Adrenal gland (tissue), 12 donors: Measurements from ENCODE around the gene RARRES1. TPM values are rescaled to one million over a fixed set of nuclear protein-coding genes. Genes with fewer than 3 reads are reported as not detected.

Experiments
- DNase-seq, 7 donors: peaks; one replicate each; pipeline ENCODE4 v3.0.0-alpha.2; 2019 to 2020
- H3K27ac ChIP-seq, 5 donors: fragments of 200-600 bp; sonication (generic) in 4 of 5; 1 replicate in 3 of 5; 2 replicates in 2 of 5; pipeline versions ENCODE4 v1.5.1 to v1.8.0; 2016 to 2020; ENCODE audit warnings: mild to moderate bottlenecking in 1 of 5
- H3K27me3 ChIP-seq: fragments of 200-600 bp; 2 replicates; pipeline ENCODE4 v1.8.0; 2021
- H3K36me3 ChIP-seq, 2 donors: fragments of 200-600 bp; replicated peaks in 1 of 2; 1 replicate in 1 of 2; 2 replicates in 1 of 2; pipeline versions ENCODE4 v1.5.1 to v1.8.0; 2018 to 2022
- H3K4me1 ChIP-seq, 2 donors: fragments of 200-600 bp; replicated peaks in 1 of 2; 1 replicate in 1 of 2; 2 replicates in 1 of 2; pipeline versions ENCODE4 v1.5.1 to v1.8.0; 2018 to 2021
- H3K4me3 ChIP-seq, 4 donors: fragments of 200-600 bp; sonication (generic) in 3 of 4; one replicate each; pipeline ENCODE4 v1.5.1; 2016 to 2018
- H3K9me3 ChIP-seq, 3 donors: fragments of 200-600 bp; sonication (generic) in 1 of 3; replicated peaks in 1 of 3; 1 replicate in 2 of 3; 2 replicates in 1 of 3; pipeline versions ENCODE4 v1.5.1 to v1.8.0; 2016 to 2021
- CTCF ChIP-seq, 6 experiments: fragments of 450-650 bp in 4 of 6; fragments of 200-600 bp in 2 of 6; sonication (generic) in 1 of 6; IDR thresholded peaks; 1 replicate in 5 of 6; 2 replicates in 1 of 6; pipeline versions ENCODE4 v1.5.1 to v1.8.0; 2016 to 2021; ENCODE audit warnings: antibody characterized with exemption in 6 of 6, mild to moderate bottlenecking in 2 of 6, moderate library complexity in 1 of 6
- POLR2A ChIP-seq, 2 donors: fragments of 450-650 bp; IDR thresholded peaks; one replicate each; pipeline ENCODE4 v1.6.1; 2017; ENCODE audit warnings: antibody characterized with exemption in 2 of 2, mild to moderate bottlenecking in 2 of 2, moderate library complexity in 1 of 2
- WGBS, 4 donors: extraction: QIAGEN DNeasy Blood & Tissue Kit in 2 of 4; methylation state at CpG; one replicate each; pipeline versions ENCODE4 v1.1.5 to v1.1.7; 2013 to 2017; 5-methylcytosine and 5-hydroxymethylcytosine counted together
- intact Hi-C, 2 donors: fragments of 100-400 bp; cut with DNase I; formaldehyde crosslinking; loops; one replicate each; pipeline versions ENCODE4 v1.14.1 to v1.15.0; 2022 to 2023
- polyA plus RNA-seq, 3 donors: library from polyadenylated mRNA; stranded (reverse); fragments of 200-250 nt in 2 of 3; fragments of 350-450 nt in 1 of 3; fragmentation: Illumina TruSeq in 1 of 3; extraction: RNeasy Lipid Tissue Mini Kit (QIAGEN cat#74804) in 1 of 3; gene quantifications; one replicate each; pipeline ENCODE4 v1.2.3, GENCODE V29; 2013 to 2014
- total RNA-seq, 9 donors: library from RNA; depleted of rRNA in 4 of 9; stranded (reverse); fragments of >200 nt in 4 of 9; fragments of 120-200 nt in 1 of 9; fragmentation: NEBNext Ultra II Directional in 1 of 9; extraction: Animal tissue kit (Norgen Biotek cat#: 25700) in 1 of 9; gene quantifications; one replicate each; pipeline versions ENCODE4 v1.1.0 to v1.2.4, GENCODE V29; 2013 to 2023
- donor health status: healthy with polysubstance abuse.
- donor health status: Bipolar disorder and iron deficiency.
- donor health status: DM: yes; HTN: yes; CAD: no.
- donor health status: DM: no; HTN: no; CAD: no.
- donor health status: DM: no; HTN: no; CAD: no.
- donor health status: DM: yes; HTN: yes; CAD: no.

RARRES1 gene
- total and polyA plus RNA-seq, 12 donors, result 2.1 to 204 (median 17.7) TPM

DNA sequence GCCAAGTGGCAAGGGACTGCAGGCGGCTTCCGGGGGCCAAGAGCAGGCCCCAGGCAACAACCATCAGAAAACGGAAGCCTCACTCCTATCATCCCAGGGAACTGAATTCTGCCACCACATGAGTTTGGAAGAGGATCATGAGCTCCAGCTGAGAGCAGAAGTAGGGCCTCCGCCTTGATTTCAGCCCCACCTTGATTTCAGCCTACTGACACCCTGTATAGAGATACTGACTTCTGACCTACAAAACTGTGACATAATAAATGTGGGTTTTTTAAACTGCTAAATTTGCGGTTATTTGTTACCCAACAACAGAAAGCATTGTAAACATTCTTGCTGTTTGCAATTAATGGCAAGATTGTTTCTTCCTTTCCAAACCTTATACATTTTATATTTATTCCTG lies 21.6 kb upstream of the RARRES1 start:
- TF ChIP-seq CTCF (IDR thresholded peaks at IDR 0.05) (no peak), POLR2A (IDR thresholded peaks at IDR 0.05) (no peak)
- intact Hi-C loops, result no loop called here
- Histone ChIP-seq H3K4me1 (no peaks in the 10 kb centered on the region), H3K4me3 (no peak overlapping the region), H3K36me3 (no peaks in the 10 kb centered on the region), H3K27ac (no peak overlapping the region), H3K27me3 (no peaks in the 10 kb centered on the region), H3K9me3 (no peaks in the 10 kb centered on the region)
- 94 to 100% (median 97%) methylated on average over 2 to 5 of the region's 5 CpGs for WGBS, 4 donors
- DNase-seq, result no peak

DNA sequence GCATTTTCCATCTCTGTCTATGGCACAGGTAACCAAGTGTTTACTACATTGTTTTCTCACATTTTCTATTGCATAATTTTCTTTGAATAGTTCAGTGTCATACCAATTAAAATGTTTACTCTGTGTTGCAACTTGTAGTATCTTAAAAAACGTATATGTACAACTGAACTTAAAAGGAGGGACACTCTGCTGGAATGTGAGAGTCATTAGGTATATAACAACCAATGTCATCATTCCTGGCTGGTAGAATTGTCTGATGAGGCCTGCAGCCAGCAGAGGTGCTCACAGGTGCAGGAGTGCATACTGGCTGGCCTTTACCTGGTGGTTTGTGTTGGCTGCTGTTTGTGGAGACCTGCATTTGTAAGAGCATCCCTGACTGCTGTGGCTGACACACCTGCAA lies 19.1 kb upstream of the RARRES1 start:
- Histone ChIP-seq H3K27me3 (no peaks in the 10 kb centered on the region), H3K4me3 (no peak overlapping the region), H3K36me3 (no peaks in the 10 kb centered on the region), H3K27ac (no peak overlapping the region), H3K4me1 (no peaks in the 10 kb centered on the region), H3K9me3 (no peaks in the 10 kb centered on the region)
- intact Hi-C loops, result no loop called here
- no peak for TF ChIP-seq POLR2A (IDR thresholded peaks at IDR 0.05)
- WGBS, 4 donors, result 59 to 74% (median 64%) methylated on average over 1 of the region's 1 CpG
- no peak for DNase-seq

DNA sequence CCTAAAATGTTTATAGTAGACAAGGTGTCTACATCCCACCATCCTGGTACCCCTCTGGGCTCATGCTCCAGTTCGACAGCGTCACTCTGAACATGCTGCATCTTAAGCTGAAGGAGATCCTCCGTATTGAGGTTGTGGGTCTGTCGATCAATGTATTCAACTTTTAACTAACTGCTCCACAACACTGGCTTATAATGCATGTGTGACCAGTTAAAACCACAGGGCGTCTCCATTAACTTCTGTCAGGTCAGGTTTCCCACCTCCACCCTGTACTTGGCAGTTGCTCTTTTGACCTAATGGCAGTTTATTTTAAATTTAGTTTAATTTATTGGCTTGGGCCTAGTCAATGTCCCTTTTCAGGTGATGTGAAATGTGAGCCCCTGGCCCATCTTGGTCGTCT lies 17.8 kb upstream of the RARRES1 start:
- Histone ChIP-seq H3K27ac (no peak overlapping the region), H3K9me3 (no peaks in the 10 kb centered on the region), H3K4me1 (peaks cover 0 to 5% of the 10 kb centered on the region in 2 donors), H3K27me3 (no peaks in the 10 kb centered on the region), H3K36me3 (no peaks in the 10 kb centered on the region), H3K4me3 (no peak overlapping the region)
- WGBS, 4 donors, result 91 to 96% (median 93%) methylated on average over 6 of the region's 6 CpGs
- no peak for DNase-seq
- intact Hi-C loops, result no loop called here
- no peak for TF ChIP-seq POLR2A (IDR thresholded peaks at IDR 0.05)
- no peak for TF ChIP-seq CTCF (IDR thresholded peaks at IDR 0.05)

GRCh38 chr3:158749526-158749925 lies 17.3 kb upstream of the RARRES1 start:
- Histone ChIP-seq H3K36me3 (no peaks in the 10 kb centered on the region), H3K4me1 (peaks cover 0 to 5% of the 10 kb centered on the region in 2 donors), H3K27ac (no peak overlapping the region), H3K27me3 (no peaks in the 10 kb centered on the region), H3K4me3 (no peak overlapping the region), H3K9me3 (no peaks in the 10 kb centered on the region)
- intact Hi-C loops, result no loop called here
- TF ChIP-seq CTCF (IDR thresholded peaks at IDR 0.05) (no peak), POLR2A (IDR thresholded peaks at IDR 0.05) (no peak)
- no peak for DNase-seq
- WGBS, 4 donors, result 90 to 94% (median 92%) methylated on average over 5 of the region's 5 CpGs

- Histone ChIP-seq H3K36me3 (no peaks in the 10 kb centered on the region), H3K4me1 (peaks cover 0 to 5% of the 10 kb centered on the region in 2 donors), H3K4me3 (no peak overlapping the region), H3K27ac (peak overlapping the region in 2 of 5 donors; percentile 7 to 42), H3K27me3 (no peaks in the 10 kb centered on the region), H3K9me3 (no peaks in the 10 kb centered on the region)
- 56 to 63% (median 60%) methylated on average over 5 to 7 of the region's 7 CpGs for WGBS, 4 donors
- TF ChIP-seq POLR2A (IDR thresholded peaks at IDR 0.05) (no peak), CTCF (IDR thresholded peaks at IDR 0.05) (no peak)
- intact Hi-C loops, result no loop called here
- peak in 6 of 7 donors; percentile 29 to 77 (median 50) for DNase-seq
These were observed 16.1 kb upstream of the RARRES1 start for GRCh38 chr3:158748237-158748828.
